Upper lobe of left lung (tissue), 4 donors: Measurements from ENCODE around the gene TSHZ2.

Source experiments
- EP300 ChIP-seq, 4 donors: sonication (generic); formaldehyde crosslinking; IDR thresholded peaks; one replicate each; pipeline ENCODE4 v1.5.1; 2017; ENCODE audit warnings: antibody characterized with exemption in 4 of 4, control low read depth in 2 of 4
- POLR2A ChIP-seq, 4 donors: fragments of 450-650 bp; IDR thresholded peaks; one replicate each; pipeline ENCODE4 v1.5.1; 2016 to 2017; ENCODE audit warnings: antibody characterized with exemption in 4 of 4, mild to moderate bottlenecking in 2 of 4
- POLR2AphosphoS5 ChIP-seq, 2 donors: sonication (generic); formaldehyde crosslinking; IDR thresholded peaks; one replicate each; pipeline ENCODE4 v1.5.1; 2017; ENCODE audit warnings: antibody characterized with exemption in 2 of 2
- TF ChIP-seq, protein P1 (sequence below), 6 experiments: fragments of 450-650 bp in 4 of 6; fragments of 200-600 bp in 2 of 6; sonication (generic) in 2 of 6; IDR thresholded peaks; one replicate each; pipeline ENCODE4 v1.5.1; 2016 to 2019; ENCODE audit warnings: antibody characterized with exemption in 6 of 6

DNA sequence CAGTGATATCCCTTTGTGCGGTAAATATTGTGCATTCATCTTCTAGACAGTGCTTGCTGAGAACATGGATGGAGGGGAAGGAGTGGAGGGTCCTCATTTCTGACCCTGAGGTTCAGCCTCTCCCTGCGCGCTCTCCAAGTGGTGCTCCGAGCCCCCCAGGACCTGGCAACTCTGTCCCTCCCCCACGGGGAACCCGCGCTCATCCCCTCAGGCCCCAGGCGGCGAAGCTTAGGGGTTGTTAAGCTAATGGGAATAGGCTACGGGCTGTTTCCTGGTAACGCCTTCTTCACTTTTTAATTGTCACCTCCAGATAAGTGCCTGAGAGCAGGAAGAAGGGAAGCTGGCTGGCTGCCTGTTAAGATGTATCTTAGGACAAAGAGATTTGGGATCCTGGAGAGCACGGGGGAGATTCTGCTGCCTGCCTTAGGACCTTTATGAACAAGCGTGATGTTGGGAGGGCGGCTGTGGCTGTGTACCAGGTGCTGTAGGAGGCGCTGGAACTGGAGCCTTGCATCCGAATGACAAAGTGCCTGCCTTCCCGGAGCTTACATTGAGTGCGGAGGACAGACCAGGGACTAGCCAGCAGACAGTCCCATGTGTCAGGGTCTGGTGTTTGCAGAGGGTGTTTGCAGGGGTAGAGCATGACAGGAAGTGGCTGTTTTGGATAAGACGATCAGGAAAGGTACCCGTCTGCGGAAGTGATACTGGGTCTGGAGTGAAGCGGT is 11.7 kb downstream of the TSHZ2 start:
- no peak for TF ChIP-seq EP300 (IDR thresholded peaks at IDR 0.05)
- TF ChIP-seq, protein P1, sequence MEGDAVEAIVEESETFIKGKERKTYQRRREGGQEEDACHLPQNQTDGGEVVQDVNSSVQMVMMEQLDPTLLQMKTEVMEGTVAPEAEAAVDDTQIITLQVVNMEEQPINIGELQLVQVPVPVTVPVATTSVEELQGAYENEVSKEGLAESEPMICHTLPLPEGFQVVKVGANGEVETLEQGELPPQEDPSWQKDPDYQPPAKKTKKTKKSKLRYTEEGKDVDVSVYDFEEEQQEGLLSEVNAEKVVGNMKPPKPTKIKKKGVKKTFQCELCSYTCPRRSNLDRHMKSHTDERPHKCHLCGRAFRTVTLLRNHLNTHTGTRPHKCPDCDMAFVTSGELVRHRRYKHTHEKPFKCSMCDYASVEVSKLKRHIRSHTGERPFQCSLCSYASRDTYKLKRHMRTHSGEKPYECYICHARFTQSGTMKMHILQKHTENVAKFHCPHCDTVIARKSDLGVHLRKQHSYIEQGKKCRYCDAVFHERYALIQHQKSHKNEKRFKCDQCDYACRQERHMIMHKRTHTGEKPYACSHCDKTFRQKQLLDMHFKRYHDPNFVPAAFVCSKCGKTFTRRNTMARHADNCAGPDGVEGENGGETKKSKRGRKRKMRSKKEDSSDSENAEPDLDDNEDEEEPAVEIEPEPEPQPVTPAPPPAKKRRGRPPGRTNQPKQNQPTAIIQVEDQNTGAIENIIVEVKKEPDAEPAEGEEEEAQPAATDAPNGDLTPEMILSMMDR (IDR thresholded peaks at IDR 0.05) = no peak
- no peak for TF ChIP-seq POLR2A (IDR thresholded peaks at IDR 0.05)
- no peak for TF ChIP-seq POLR2AphosphoS5 (IDR thresholded peaks at IDR 0.05)
